IMR-90 (cell line): ENCODE data around the gene PDE4B. TPM values are rescaled to one million over a fixed set of nuclear protein-coding genes. Genes with fewer than 3 reads are reported as not detected.

Experiments used
- ATAC-seq: fragments of 200-7000 bp; cut with Tn5 transposase; 2 replicates; pipeline ENCODE4 v1.9.1; 2020; ENCODE audit warnings: low read depth, mild to moderate bottlenecking, moderate library complexity
- BruUV-seq: library from RNA; stranded (reverse); fragments of 400-500 nt; replicated peaks from 2 replicates; lab custom pipeline; 2021; lab: Mats Ljungman, UMichigan
- CTCF ChIA-PET: fragments of 300-600 bp; formaldehyde crosslinking; extraction: SDS; loops from one replicate; lab custom pipeline; 2021; ENCODE audit warnings: antibody characterized with exemption; lab: Yijun Ruan, JAX
- POLR2A ChIA-PET: fragments of 300-600 bp; sonication (Branson Sonifier 250); formaldehyde crosslinking; loops from one replicate; lab custom pipeline; 2022; ENCODE audit warnings: antibody characterized with exemption; ENCODE audit not compliant: unreplicated experiment; lab: Charles Lee
- DNase-seq: peaks from one replicate; pipeline ENCODE4 v3.0.0; 2013
- H2AFZ ChIP-seq: replicated peaks from 2 replicates; pipeline ENCODE3; 2013; ENCODE audit warnings: low read length, mild to moderate bottlenecking; ENCODE audit not compliant: poor library complexity
- H2AK5ac ChIP-seq: 2 replicates; pipeline ENCODE4 v1.6.1; 2013; ENCODE audit warnings: low read depth, low read length, inconsistent platforms
- H2AK9ac ChIP-seq: replicated peaks from 2 replicates; pipeline ENCODE3; 2013; ENCODE audit warnings: mild to moderate bottlenecking, low read depth, low read length, moderate library complexity; ENCODE audit not compliant: poor library complexity
- H2BK120ac ChIP-seq: 2 replicates; pipeline ENCODE4 v1.6.1; 2013; ENCODE audit warnings: low read depth, low read length, inconsistent platforms
- H2BK15ac ChIP-seq: 3 replicates; pipeline ENCODE4 v1.6.1; 2013; ENCODE audit warnings: low read depth, low read length, inconsistent platforms
- H2BK20ac ChIP-seq: 2 replicates; pipeline ENCODE4 v1.6.1; 2013; ENCODE audit warnings: low read depth, mild to moderate bottlenecking, inconsistent platforms, low read length, moderate library complexity
- H2BK5ac ChIP-seq: 2 replicates; pipeline ENCODE4 v1.6.1; 2013; ENCODE audit warnings: mild to moderate bottlenecking, low read depth, low read length, inconsistent platforms; ENCODE audit not compliant: poor library complexity, severe bottlenecking
- H3K14ac ChIP-seq: replicated peaks from 2 replicates; pipeline ENCODE4 v1.6.1; 2013; ENCODE audit warnings: low read depth, low read length, inconsistent platforms
- H3K18ac ChIP-seq: 2 replicates; pipeline ENCODE4 v1.6.1; 2013; ENCODE audit warnings: low read depth, low read length, control low read depth
- H3K23ac ChIP-seq: 2 replicates; pipeline ENCODE4 v1.6.1; 2013; ENCODE audit warnings: low read depth, low read length, inconsistent platforms
- H3K27ac ChIP-seq: 2 replicates; pipeline ENCODE4 v1.5.1; 2013; ENCODE audit warnings: mild to moderate bottlenecking, control low read depth, low read length; ENCODE audit not compliant: insufficient read depth
- H3K27me3 ChIP-seq: 2 replicates; pipeline ENCODE4 v1.6.1; 2013; ENCODE audit warnings: low read length; ENCODE audit not compliant: control insufficient read depth, insufficient read depth
- H3K36me3 ChIP-seq: 2 replicates; pipeline ENCODE4 v1.6.1; 2013; ENCODE audit warnings: low read length, mixed read lengths; ENCODE audit not compliant: control insufficient read depth, insufficient read depth
- H3K4ac ChIP-seq: 2 replicates; pipeline ENCODE4 v1.6.1; 2013; ENCODE audit warnings: low read depth, low read length, inconsistent platforms
- H3K4me1 ChIP-seq: 2 replicates; pipeline ENCODE4 v1.6.1; 2013; ENCODE audit warnings: low read length, mixed read lengths; ENCODE audit not compliant: control insufficient read depth, insufficient read depth
- H3K4me2 ChIP-seq: 2 replicates; pipeline ENCODE4 v1.6.1; 2013; ENCODE audit warnings: low read depth, mild to moderate bottlenecking, control low read depth, low read length, moderate library complexity
- H3K4me3 ChIP-seq: 2 replicates; pipeline ENCODE4 v1.5.1; 2013; ENCODE audit warnings: low read depth, mild to moderate bottlenecking, control low read depth, low read length, moderate library complexity; ENCODE audit not compliant: insufficient read depth
- H3K56ac ChIP-seq: 2 replicates; pipeline ENCODE4 v1.6.1; 2013; ENCODE audit warnings: low read length, inconsistent platforms; ENCODE audit not compliant: insufficient read depth; ENCODE audit errors: extremely low read depth
- H3K79me1 ChIP-seq, 2 experiments: 2 replicates each; pipeline ENCODE4 v1.6.1; 2013; ENCODE audit warnings: low read length in 2 of 2, inconsistent platforms in 1 of 2, low read depth in 1 of 2
- H3K9ac ChIP-seq: 2 replicates; pipeline ENCODE4 v1.6.1; 2013; ENCODE audit warnings: low read depth, low read length, control low read depth
- H3K9me1 ChIP-seq: 2 replicates; pipeline ENCODE4 v1.6.1; 2013; ENCODE audit warnings: low read length, inconsistent platforms; ENCODE audit not compliant: insufficient read depth
- H3K9me3 ChIP-seq: 2 replicates; pipeline ENCODE4 v1.6.1; 2013; ENCODE audit warnings: low read length; ENCODE audit not compliant: control insufficient read depth, insufficient read depth
- H4K20me1 ChIP-seq: 2 replicates; pipeline ENCODE4 v1.6.1; 2013; ENCODE audit warnings: low read length, inconsistent platforms; ENCODE audit not compliant: insufficient read depth
- H4K5ac ChIP-seq: 2 replicates; pipeline ENCODE4 v1.6.1; 2013; ENCODE audit warnings: mild to moderate bottlenecking, low read depth, low read length, control low read depth
- H4K8ac ChIP-seq, 2 experiments: 2 replicates each; pipeline ENCODE4 v1.6.1; 2013; ENCODE audit warnings: low read depth in 2 of 2, low read length in 2 of 2, control low read depth in 1 of 2, inconsistent platforms in 1 of 2
- H4K91ac ChIP-seq: 2 replicates; pipeline ENCODE4 v1.6.1; 2013; ENCODE audit warnings: low read depth, low read length, inconsistent platforms; ENCODE audit not compliant: insufficient read depth
- BHLHE40 ChIP-seq: fragments of 150-350 bp; IDR thresholded peaks from 2 replicates; pipeline ENCODE4 v1.6.1; 2016; ENCODE audit warnings: mild to moderate bottlenecking, low read depth, low read length
- CHD1 ChIP-seq: IDR thresholded peaks from 2 replicates; pipeline ENCODE4 v1.6.1; 2012; ENCODE audit warnings: low read depth, low read length, improper control_type of control experiment
- CTCF ChIP-seq: conservative IDR thresholded peaks from 2 replicates; pipeline ENCODE4 v1.5.1; 2012; ENCODE audit warnings: mild to moderate bottlenecking, low read depth, low read length, improper control_type of control experiment
- ELK1 ChIP-seq: fragments of 150-350 bp; IDR thresholded peaks from 2 replicates; pipeline ENCODE4 v1.6.1; 2016; ENCODE audit warnings: low read depth, mild to moderate bottlenecking, low read length, moderate library complexity, borderline replicate concordance
- FOS ChIP-seq: fragments of 150-350 bp; IDR thresholded peaks from 2 replicates; pipeline ENCODE4 v1.6.1; 2016; ENCODE audit warnings: low read depth, low read length
- MAFK ChIP-seq: IDR thresholded peaks from 2 replicates; pipeline ENCODE4 v1.6.1; 2012; ENCODE audit warnings: low read depth, low read length, improper control_type of control experiment
- POLR2A ChIP-seq: IDR thresholded peaks from 2 replicates; pipeline ENCODE4 v1.6.1; 2012; ENCODE audit warnings: mild to moderate bottlenecking, low read depth, low read length
- RAD21 ChIP-seq: IDR thresholded peaks from 2 replicates; pipeline ENCODE4 v1.6.1; 2012; ENCODE audit warnings: low read length, improper control_type of control experiment
- RFX5 ChIP-seq: IDR thresholded peaks from 2 replicates; pipeline ENCODE4 v1.8.0; 2012; ENCODE audit warnings: low read depth, mild to moderate bottlenecking, low read length, moderate library complexity
- WGBS, 2 experiments: methylation state at CpG; one replicate each; pipeline versions ENCODE4 v1.1.5 to v1.1.7; 2013; ENCODE audit warnings: missing lambda C conversion rate in 2 of 2; ENCODE audit not compliant: insufficient read length in 1 of 2; ENCODE audit errors: extremely low coverage in 2 of 2; 5-methylcytosine and 5-hydroxymethylcytosine counted together
- dilution Hi-C: fragments of 300-500 bp; cut with HindIII; formaldehyde crosslinking; loops from one replicate; pipeline ENCODE4 v1.14.3; 2018; ENCODE audit warnings: low sequenced_read_pairs; ENCODE audit not compliant: unreplicated experiment
- in situ Hi-C: fragments of 300-500 bp; cut with MboI; formaldehyde crosslinking; loops from 3 replicates; pipeline ENCODE4 v1.14.3; 2019; ENCODE audit warnings: low sequenced_read_pairs, inconsistent platforms, mixed read lengths
- intact Hi-C: fragments of 100-400 bp; cut with micrococcal nuclease; formaldehyde crosslinking; loops from 2 replicates; pipeline ENCODE4 v1.10.0; 2022
- polyA plus RNA-seq, 3 experiments: library from polyadenylated mRNA; depleted of rRNA; stranded (reverse); fragments of >200 nt; gene quantifications; 2 replicates each; pipeline ENCODE4 v1.2.3, GENCODE V29; 2012; ENCODE audit warnings: low replicate concordance in 1 of 3
- total RNA-seq: library from RNA; depleted of rRNA; stranded (reverse); fragments of >200 nt; gene quantifications from 2 replicates; pipeline ENCODE4 v1.2.3, GENCODE V29; 2012

Gene PDE4B
- total and polyA plus RNA-seq, 2 of the 4 experiments (the other 2 are of a cell fraction) = 5.8 to 21.3 TPM

- no peak for TF ChIP-seq FOS
Observed at GRCh38 chr1:65844821-65845534, 52.3 kb downstream of the PDE4B start (continued).

GRCh38 chr1:65845535-65846060, 52.9 kb downstream of the PDE4B start:
- Histone ChIP-seq H3K4me3 (no peak overlapping the region), H2BK120ac (no peak overlapping the region), H3K79me1 (no peaks in the 10 kb centered on the region), H2AFZ (no peak overlapping the region), H3K27ac (peak overlapping the region; percentile 3; the same call in 1 of the 2 replicates), H3K27me3 (no peaks in the 10 kb centered on the region), H3K18ac (peak overlapping the region; percentile 73; the same call in 1 of the 2 replicates), H3K4ac (no peak overlapping the region), H3K4me1 (peaks cover 2% of the 10 kb centered on the region; the same call in 1 of the 2 replicates), H4K8ac (no peak overlapping the region), H2BK20ac (no peak overlapping the region), H2AK5ac (no peak overlapping the region), H3K9me1 (no peaks in the 10 kb centered on the region), H3K14ac (no peak overlapping the region), H4K5ac (no peak overlapping the region; the same call in 1 of the 2 replicates), H2BK5ac (no peak overlapping the region), H3K4me2 (peak overlapping the region; percentile 40; the same call in 1 of the 2 replicates), H2BK15ac (no peak overlapping the region), H3K56ac (no peak overlapping the region), H3K9me3 (peaks cover 7% of the 10 kb centered on the region; the same call in 1 of the 2 replicates), H2AK9ac (no peak overlapping the region), H3K23ac (no peak overlapping the region), H3K9ac (no peak overlapping the region), H3K36me3 (no peaks in the 10 kb centered on the region), H4K20me1 (no peaks in the 10 kb centered on the region), H4K91ac (no peak overlapping the region)
- dilution Hi-C loops (no loop called here), intact Hi-C loops (loop anchor here (10.0 kb wide), 1 partner anchor 1089 kb away; no protein-coding TSS in a partner anchor), in situ Hi-C loops (no loop called here)
- no TSS peak for BruUV-seq
- ATAC-seq (peak; percentile 17; the same call in 1 of the 2 replicates), DNase-seq (no peak)
- no peak for TF ChIP-seq CTCF
- TF ChIP-seq RAD21 = no peak
- no peak for TF ChIP-seq MAFK
- no peak for TF ChIP-seq FOS
- TF ChIP-seq RFX5 = no peak
- no peak for TF ChIP-seq CHD1
- no peak for TF ChIP-seq BHLHE40
- TF ChIP-seq ELK1 = no peak
- TF ChIP-seq POLR2A = no peak
- 67% methylated on average over 3 of the region's 7 CpGs; no CpG with 5 or more reads in 1 of the 2 experiments for WGBS, 2 experiments
- ChIA-PET CTCF (interaction anchor here (0.9 kb wide), 1 partner anchor 13 kb away, joined by 3 read pairs; no protein-coding TSS in a partner anchor), POLR2A (no interaction called here)
